Heart left ventricle (tissue), 13 donors: ENCODE data around the gene LSM8.

Source experiments
- CTCF ChIP-seq, 12 donors: fragments of 200-600 bp; sonication (generic) in 4 of 12; IDR thresholded peaks; one replicate each; pipeline versions ENCODE4 v1.5.0 to v1.8.0; 2018 to 2022; ENCODE audit warnings: antibody characterized with exemption in 12 of 12, mild to moderate bottlenecking in 5 of 12
- POLR2A ChIP-seq, 2 donors: fragments of 450-650 bp; IDR thresholded peaks; one replicate each; pipeline ENCODE4 v1.6.1; 2017; ENCODE audit warnings: antibody characterized with exemption in 2 of 2, mild to moderate bottlenecking in 2 of 2, moderate library complexity in 2 of 2
- donor health status: ischemic (EF 13 %, LVEDD 7.1; RV severe dilation, severe dysfunction).
- donor health status: DM: no; HTN: yes; CAD: no.
- donor health status: DM: no; HTN: no; CAD: no.
- donor health status: ischemic (EF 25% LVEDD 6.9; RV normal size, moderate dysfunction).
- donor health status: ischemic (EF 25% LVEDD 5.7; RV mildly dilated, moderate dysfunction).
- donor health status: ischemic (EF 35%, LVEDD 5.7; RV mildly dilated, moderate dysfunction).
- donor health status: nonischemic (EF 11% LVEDD 7.7; RV severe dilation, severe dysfunction).
- donor health status: DM: yes; HTN: yes; CAD: no.
- donor health status: PGD.
- donor health status: ischemic (EF 29% LVEDD 5.4; RV normal size, mild dysfunction).
- donor health status: nonischemic (EF 23%, LVEDD 6.1; RV moderate dilation, normal function).

- TF ChIP-seq POLR2A (IDR thresholded peaks at IDR 0.05): no peak
- no peak for TF ChIP-seq CTCF (IDR thresholded peaks at IDR 0.05)
Observed at GRCh38 chr7:118140468-118140867, 43.5 kb upstream of the LSM8 start.
